HepG2 (cell line): Measurements from ENCODE around the gene HTRA2. TPM values are rescaled to one million over a fixed set of nuclear protein-coding genes. Genes with fewer than 3 reads are reported as not detected.

Experiments
- AKNA ChIP-seq: sonication (generic); formaldehyde crosslinking; IDR thresholded peaks from 2 replicates; pipeline ENCODE4 v1.4.0; 2020; ENCODE audit warnings: missing genetic modification reagents, borderline replicate concordance
- ATAD3A ChIP-seq: sonication (generic); formaldehyde crosslinking; IDR thresholded peaks from 2 replicates; pipeline ENCODE4 v1.4.0; 2020; ENCODE audit warnings: missing genetic modification reagents
- IKZF4 ChIP-seq: sonication (generic); formaldehyde crosslinking; IDR thresholded peaks from 2 replicates; pipeline ENCODE4 v1.5.1; 2020; ENCODE audit warnings: borderline replicate concordance, mild to moderate bottlenecking, low read depth, missing genetic modification reagents; ENCODE audit errors: not compliant biosample characterization
- MTF1 ChIP-seq: sonication (generic); formaldehyde crosslinking; IDR thresholded peaks from 2 replicates; pipeline ENCODE4 v1.5.0; 2020; ENCODE audit warnings: missing genetic modification reagents
- SCMH1 ChIP-seq: sonication (generic); formaldehyde crosslinking; IDR thresholded peaks from 2 replicates; pipeline ENCODE4 v1.9.0; 2021; ENCODE audit warnings: missing genetic modification reagents, mild to moderate bottlenecking, borderline replicate concordance
- ZNF205 ChIP-seq: IDR thresholded peaks from 2 replicates; pipeline ENCODE4 v1.6.1; 2018; ENCODE audit warnings: missing biosample characterization, missing genetic modification reagents
- ZNF260 ChIP-seq: sonication (generic); formaldehyde crosslinking; IDR thresholded peaks from 2 replicates; pipeline ENCODE4 v1.4.0; 2020; ENCODE audit warnings: missing genetic modification reagents, low read depth, mild to moderate bottlenecking, borderline replicate concordance
- ZNF746 ChIP-seq: sonication (generic); formaldehyde crosslinking; IDR thresholded peaks from 2 replicates; pipeline ENCODE4 v1.8.0; 2022; ENCODE audit warnings: mild to moderate bottlenecking, missing genetic modification reagents
- ZNF75D ChIP-seq: sonication (generic); formaldehyde crosslinking; IDR thresholded peaks from 2 replicates; pipeline ENCODE4 v1.8.1; 2023; ENCODE audit warnings: missing genetic modification reagents, mild to moderate bottlenecking, borderline replicate concordance
- polyA plus RNA-seq, 8 experiments: library from polyadenylated mRNA; depleted of rRNA in 3 of 8; stranded (reverse) in 7 of 8; unstranded in 1 of 8; fragments of >200 nt; fragmentation: Illumina TruSeq in 4 of 8; extraction: Trizol in 4 of 8; gene quantifications; 2 replicates each; pipeline versions ENCODE4 v1.2.1 to v1.2.3, GENCODE V29; 2011 to 2016; ENCODE audit warnings: low read depth in 4 of 8, missing spikeins in 1 of 8, mixed read lengths in 1 of 8; ENCODE audit not compliant: insufficient read depth in 1 of 8
- total RNA-seq, 5 experiments: library from RNA; depleted of rRNA; stranded (reverse); fragments of >200 nt; fragmentation: Illumina TruSeq; extraction: Trizol; gene quantifications; 2 replicates each; pipeline ENCODE4 v1.2.3, GENCODE V29; 2016; ENCODE audit warnings: low read depth in 1 of 5
- TF ChIP-seq, protein P1 (sequence below): sonication (generic); formaldehyde crosslinking; IDR thresholded peaks from 2 replicates; pipeline ENCODE4 v1.4.0; 2020; ENCODE audit warnings: missing genetic modification reagents
- TF ChIP-seq, protein P2 (sequence below): sonication (generic); formaldehyde crosslinking; IDR thresholded peaks from 2 replicates; pipeline ENCODE4 v1.4.0; 2020; ENCODE audit warnings: mild to moderate bottlenecking, missing genetic modification reagents, borderline replicate concordance

The HTRA2 gene
- total and polyA plus RNA-seq, 2 of the 13 experiments (the other 11 are each of a cell fraction or from before 2014, with no cell fraction given): 47.7 to 50.3 TPM

GRCh38 chr2:74488643-74489481, 40.9 kb upstream of the HTRA2 start (continued):
- no peak for TF ChIP-seq AKNA (CRISPR knock-in tag)
- no peak for TF ChIP-seq ZNF75D (CRISPR knock-in tag)
- no peak for TF ChIP-seq SCMH1 (CRISPR knock-in tag)
- TF ChIP-seq ATAD3A (CRISPR knock-in tag): no peak
- TF ChIP-seq, protein P1, sequence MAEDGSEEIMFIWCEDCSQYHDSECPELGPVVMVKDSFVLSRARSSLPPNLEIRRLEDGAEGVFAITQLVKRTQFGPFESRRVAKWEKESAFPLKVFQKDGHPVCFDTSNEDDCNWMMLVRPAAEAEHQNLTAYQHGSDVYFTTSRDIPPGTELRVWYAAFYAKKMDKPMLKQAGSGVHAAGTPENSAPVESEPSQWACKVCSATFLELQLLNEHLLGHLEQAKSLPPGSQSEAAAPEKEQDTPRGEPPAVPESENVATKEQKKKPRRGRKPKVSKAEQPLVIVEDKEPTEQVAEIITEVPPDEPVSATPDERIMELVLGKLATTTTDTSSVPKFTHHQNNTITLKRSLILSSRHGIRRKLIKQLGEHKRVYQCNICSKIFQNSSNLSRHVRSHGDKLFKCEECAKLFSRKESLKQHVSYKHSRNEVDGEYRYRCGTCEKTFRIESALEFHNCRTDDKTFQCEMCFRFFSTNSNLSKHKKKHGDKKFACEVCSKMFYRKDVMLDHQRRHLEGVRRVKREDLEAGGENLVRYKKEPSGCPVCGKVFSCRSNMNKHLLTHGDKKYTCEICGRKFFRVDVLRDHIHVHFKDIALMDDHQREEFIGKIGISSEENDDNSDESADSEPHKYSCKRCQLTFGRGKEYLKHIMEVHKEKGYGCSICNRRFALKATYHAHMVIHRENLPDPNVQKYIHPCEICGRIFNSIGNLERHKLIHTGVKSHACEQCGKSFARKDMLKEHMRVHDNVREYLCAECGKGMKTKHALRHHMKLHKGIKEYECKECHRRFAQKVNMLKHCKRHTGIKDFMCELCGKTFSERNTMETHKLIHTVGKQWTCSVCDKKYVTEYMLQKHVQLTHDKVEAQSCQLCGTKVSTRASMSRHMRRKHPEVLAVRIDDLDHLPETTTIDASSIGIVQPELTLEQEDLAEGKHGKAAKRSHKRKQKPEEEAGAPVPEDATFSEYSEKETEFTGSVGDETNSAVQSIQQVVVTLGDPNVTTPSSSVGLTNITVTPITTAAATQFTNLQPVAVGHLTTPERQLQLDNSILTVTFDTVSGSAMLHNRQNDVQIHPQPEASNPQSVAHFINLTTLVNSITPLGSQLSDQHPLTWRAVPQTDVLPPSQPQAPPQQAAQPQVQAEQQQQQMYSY (CRISPR knock-in tag): no peak
- TF ChIP-seq IKZF4 (CRISPR knock-in tag): peak; percentile 74
- TF ChIP-seq ZNF260 (CRISPR knock-in tag): no peak
- TF ChIP-seq ZNF205: peak; percentile 79; the same call in 1 of the 2 replicates
- TF ChIP-seq ZNF746 (CRISPR knock-in tag): peak; percentile 67; the same call in 1 of the 2 replicates
- TF ChIP-seq, protein P2, sequence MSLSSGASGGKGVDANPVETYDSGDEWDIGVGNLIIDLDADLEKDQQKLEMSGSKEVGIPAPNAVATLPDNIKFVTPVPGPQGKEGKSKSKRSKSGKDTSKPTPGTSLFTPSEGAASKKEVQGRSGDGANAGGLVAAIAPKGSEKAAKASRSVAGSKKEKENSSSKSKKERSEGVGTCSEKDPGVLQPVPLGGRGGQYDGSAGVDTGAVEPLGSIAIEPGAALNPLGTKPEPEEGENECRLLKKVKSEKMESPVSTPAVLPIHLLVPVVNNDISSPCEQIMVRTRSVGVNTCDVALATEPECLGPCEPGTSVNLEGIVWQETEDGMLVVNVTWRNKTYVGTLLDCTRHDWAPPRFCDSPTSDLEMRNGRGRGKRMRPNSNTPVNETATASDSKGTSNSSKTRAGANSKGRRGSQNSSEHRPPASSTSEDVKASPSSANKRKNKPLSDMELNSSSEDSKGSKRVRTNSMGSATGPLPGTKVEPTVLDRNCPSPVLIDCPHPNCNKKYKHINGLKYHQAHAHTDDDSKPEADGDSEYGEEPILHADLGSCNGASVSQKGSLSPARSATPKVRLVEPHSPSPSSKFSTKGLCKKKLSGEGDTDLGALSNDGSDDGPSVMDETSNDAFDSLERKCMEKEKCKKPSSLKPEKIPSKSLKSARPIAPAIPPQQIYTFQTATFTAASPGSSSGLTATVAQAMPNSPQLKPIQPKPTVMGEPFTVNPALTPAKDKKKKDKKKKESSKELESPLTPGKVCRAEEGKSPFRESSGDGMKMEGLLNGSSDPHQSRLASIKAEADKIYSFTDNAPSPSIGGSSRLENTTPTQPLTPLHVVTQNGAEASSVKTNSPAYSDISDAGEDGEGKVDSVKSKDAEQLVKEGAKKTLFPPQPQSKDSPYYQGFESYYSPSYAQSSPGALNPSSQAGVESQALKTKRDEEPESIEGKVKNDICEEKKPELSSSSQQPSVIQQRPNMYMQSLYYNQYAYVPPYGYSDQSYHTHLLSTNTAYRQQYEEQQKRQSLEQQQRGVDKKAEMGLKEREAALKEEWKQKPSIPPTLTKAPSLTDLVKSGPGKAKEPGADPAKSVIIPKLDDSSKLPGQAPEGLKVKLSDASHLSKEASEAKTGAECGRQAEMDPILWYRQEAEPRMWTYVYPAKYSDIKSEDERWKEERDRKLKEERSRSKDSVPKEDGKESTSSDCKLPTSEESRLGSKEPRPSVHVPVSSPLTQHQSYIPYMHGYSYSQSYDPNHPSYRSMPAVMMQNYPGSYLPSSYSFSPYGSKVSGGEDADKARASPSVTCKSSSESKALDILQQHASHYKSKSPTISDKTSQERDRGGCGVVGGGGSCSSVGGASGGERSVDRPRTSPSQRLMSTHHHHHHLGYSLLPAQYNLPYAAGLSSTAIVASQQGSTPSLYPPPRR (CRISPR knock-in tag): peak; percentile 78; the same call in 1 of the 2 replicates
- TF ChIP-seq MTF1: no peak
